Limb (tissue), 2 donors: ENCODE measurements around the gene THADA.
"Not testable (repeated sequence)": the region's sequence is repeated elsewhere in the genome, so short reads cannot be mapped to it uniquely, and the experiment has no call there.

Source experiments
- DNase-seq, 2 donors: peaks; one replicate each; pipeline ENCODE4 v3.0.0-alpha.2; 2016; ENCODE audit errors: extremely low spot score in 2 of 2

Gene THADA

GRCh38 chr2:43391201-43391877, 204.5 kb downstream of the THADA start:
- DNase-seq: no peak

GRCh38 chr2:43389581-43390466, 206.0 kb downstream of the THADA start:
- DNase-seq: no peak

GRCh38 chr2:43388371-43388770, 207.5 kb downstream of the THADA start:
- DNase-seq: no peak

- DNase-seq: no peak
Observed at GRCh38 chr2:43387092-43388062, 208.5 kb downstream of the THADA start.

GRCh38 chr2:43386679-43387078, 209.2 kb downstream of the THADA start:
- not testable (repeated sequence) for DNase-seq

GRCh38 chr2:43384143-43384542, 211.7 kb downstream of the THADA start:
- no peak for DNase-seq

- DNase-seq: no peak
Observed at GRCh38 chr2:43383533-43383932, 212.3 kb downstream of the THADA start.

- no peak for DNase-seq
Observed at GRCh38 chr2:43379494-43379893, 216.3 kb downstream of the THADA start.

GRCh38 chr2:43377327-43377726, 218.5 kb downstream of the THADA start:
- no peak for DNase-seq

- no peak for DNase-seq
Observed at GRCh38 chr2:43376523-43377198, 219.2 kb downstream of the THADA start.

- DNase-seq: no peak
Observed at GRCh38 chr2:43375746-43376522, 219.9 kb downstream of the THADA start.

- DNase-seq: no peak
Observed at GRCh38 chr2:43372416-43373081, 223.3 kb downstream of the THADA start.

GRCh38 chr2:43370705-43371104, 225.1 kb downstream of the THADA start:
- no peak for DNase-seq

GRCh38 chr2:43370146-43370545, 225.7 kb downstream of the THADA start:
- no peak for DNase-seq

- DNase-seq: no peak
Observed at GRCh38 chr2:43368483-43369385, 227.1 kb downstream of the THADA start.

- no peak for DNase-seq
Observed at GRCh38 chr2:43367012-43367782, 228.6 kb downstream of the THADA start.

- no peak for DNase-seq
Observed at GRCh38 chr2:43363120-43363519, 232.7 kb downstream of the THADA start.

- no peak for DNase-seq
Observed at GRCh38 chr2:43361286-43361685, 234.6 kb downstream of the THADA start.
